Measurements from ENCODE around the gene ATP2B2.

Gene ATP2B2

DNA sequence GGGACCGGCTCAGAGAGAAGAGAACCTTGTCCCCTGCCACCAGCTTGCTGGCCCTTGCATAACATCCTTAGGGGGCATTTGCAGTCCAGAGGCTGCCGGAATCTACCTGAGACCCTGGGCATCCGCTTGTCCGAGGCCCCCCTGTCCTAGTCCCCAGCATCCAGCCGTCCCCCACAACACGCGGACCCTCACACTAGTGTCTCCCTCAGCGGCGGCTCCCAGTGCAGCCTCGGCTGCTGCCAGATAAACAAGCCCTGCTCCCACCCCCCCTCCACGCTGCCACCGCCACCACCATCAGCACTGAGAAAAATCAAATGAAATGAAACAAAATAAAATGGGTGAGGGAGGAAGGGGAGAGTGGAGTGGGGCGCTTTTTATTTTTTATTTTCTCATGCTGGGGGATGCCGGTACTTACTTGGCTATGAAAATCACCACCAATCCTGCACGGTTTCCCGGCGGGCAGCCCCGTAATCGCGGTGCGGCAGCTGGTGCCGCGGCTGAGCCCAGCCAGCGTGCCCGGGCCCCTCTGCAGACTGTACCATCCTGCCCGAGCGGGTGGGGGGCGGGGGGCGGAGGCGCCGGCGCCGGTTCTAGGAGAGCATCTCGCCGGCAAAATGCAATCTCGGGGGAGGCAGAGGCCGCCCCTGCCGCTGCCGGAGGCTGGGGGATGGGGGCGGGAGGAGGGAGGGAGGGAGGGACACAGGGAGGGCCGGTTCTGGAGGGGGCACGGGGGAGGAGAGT lies at the start of gene ATP2B2:
Gene ATP2B2, minus strand, starts transcription at position 537 of the 741 bp plus-strand sequence. CDS start 56,043 bp downstream, outside the sequence.
- H3K4me3 ChIP-seq (ENCODE audit: low read depth, low read length): no peak within 1 kb of the TSS
- DNase-seq (ENCODE audit: low read depth): no peak
- TF ChIP-seq, protein P1, sequence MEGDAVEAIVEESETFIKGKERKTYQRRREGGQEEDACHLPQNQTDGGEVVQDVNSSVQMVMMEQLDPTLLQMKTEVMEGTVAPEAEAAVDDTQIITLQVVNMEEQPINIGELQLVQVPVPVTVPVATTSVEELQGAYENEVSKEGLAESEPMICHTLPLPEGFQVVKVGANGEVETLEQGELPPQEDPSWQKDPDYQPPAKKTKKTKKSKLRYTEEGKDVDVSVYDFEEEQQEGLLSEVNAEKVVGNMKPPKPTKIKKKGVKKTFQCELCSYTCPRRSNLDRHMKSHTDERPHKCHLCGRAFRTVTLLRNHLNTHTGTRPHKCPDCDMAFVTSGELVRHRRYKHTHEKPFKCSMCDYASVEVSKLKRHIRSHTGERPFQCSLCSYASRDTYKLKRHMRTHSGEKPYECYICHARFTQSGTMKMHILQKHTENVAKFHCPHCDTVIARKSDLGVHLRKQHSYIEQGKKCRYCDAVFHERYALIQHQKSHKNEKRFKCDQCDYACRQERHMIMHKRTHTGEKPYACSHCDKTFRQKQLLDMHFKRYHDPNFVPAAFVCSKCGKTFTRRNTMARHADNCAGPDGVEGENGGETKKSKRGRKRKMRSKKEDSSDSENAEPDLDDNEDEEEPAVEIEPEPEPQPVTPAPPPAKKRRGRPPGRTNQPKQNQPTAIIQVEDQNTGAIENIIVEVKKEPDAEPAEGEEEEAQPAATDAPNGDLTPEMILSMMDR (IDR thresholded peaks at IDR 0.05; ENCODE audit: low read depth, low read length, missing control alignments): no peak

DNA sequence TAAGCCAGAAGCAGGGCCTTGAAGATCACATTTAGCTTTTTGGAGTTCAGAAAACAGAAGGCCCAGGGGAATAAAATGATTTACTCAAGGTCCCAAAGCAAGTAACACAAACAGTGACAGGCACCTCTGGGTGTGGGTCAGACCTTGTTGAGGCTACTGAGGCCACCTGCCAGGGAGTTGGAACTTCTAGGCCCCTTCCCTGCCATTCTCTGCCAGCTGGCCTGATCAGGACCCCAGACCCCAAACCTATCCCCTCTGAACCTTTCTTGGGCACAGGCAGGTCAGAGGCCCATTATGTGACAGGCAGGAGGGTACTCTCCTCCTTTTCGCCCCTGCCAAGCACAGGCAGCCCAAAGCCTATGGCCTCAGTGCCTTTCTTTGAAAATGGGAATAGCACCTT lies 49.4 kb upstream of the ATP2B2 start:
- TF ChIP-seq, protein P1 (IDR thresholded peaks at IDR 0.05; ENCODE audit: low read depth, low read length, missing control alignments): no peak
- DNase-seq (ENCODE audit: low read depth): no peak

DNA sequence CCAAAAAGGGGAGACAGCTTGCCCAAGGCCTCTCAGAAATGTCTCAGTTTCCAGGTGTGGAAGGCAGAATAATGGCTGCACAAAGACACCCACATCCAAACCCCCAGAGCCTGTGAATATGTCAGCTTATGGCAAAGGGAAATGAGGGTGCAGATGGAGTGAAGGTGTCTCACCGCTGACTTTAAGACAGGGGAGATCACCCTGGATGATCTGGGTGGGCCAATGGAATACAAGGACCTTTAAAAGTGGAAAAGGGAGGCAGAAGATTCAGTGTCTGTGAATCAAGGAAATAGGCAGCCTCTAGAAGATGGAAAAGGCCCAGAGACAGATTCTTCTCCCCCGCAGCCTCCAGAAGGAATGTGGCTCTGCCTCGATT lies 48.8 kb upstream of the ATP2B2 start:
- TF ChIP-seq, protein P1 (IDR thresholded peaks at IDR 0.05; ENCODE audit: low read depth, low read length, missing control alignments): no peak
- H3K4me3 ChIP-seq (ENCODE audit: low read depth, low read length): no peak overlapping the region
- DNase-seq (ENCODE audit: low read depth): no peak

More for the DNA sequence above, 49.4 kb upstream of the ATP2B2 start:
- H3K4me3 ChIP-seq (ENCODE audit: low read depth, low read length): no peak overlapping the region

DNA sequence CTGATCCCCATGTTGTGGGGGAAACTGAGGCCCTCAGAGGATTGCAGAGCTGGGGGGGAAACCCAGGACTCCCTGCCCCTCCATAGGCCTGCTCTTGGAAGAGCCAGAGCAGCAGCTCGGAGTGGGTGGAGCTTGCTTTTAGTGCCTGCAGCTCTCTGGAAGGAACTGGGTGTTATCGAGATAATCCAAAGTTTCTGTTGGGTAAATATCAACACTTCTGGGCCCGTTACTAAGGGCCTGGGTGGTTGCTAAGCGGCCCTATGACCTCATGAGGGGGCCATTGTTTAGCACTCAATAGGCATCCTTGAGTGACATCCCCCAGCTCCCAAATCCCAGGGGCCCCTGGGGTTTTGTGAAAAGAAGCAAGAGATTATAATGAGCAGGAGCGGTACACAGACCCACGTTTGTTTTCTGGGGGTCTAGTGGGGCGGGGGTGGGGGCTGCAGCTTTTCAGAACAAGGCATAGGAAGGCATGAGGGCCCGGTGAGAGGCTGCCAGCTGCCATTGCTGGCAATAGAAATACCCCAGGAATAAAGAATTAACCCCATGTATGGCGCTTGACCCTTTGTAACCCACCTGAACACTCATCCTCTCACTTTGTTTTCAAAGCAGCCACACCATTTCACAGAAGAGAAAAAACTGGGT lies 48.3 kb upstream of the ATP2B2 start:
- no peak for DNase-seq (ENCODE audit: low read depth)
- TF ChIP-seq, protein P1 (IDR thresholded peaks at IDR 0.05; ENCODE audit: low read depth, low read length, missing control alignments): no peak
- no peak overlapping the region for H3K4me3 ChIP-seq (ENCODE audit: low read depth, low read length)

DNA sequence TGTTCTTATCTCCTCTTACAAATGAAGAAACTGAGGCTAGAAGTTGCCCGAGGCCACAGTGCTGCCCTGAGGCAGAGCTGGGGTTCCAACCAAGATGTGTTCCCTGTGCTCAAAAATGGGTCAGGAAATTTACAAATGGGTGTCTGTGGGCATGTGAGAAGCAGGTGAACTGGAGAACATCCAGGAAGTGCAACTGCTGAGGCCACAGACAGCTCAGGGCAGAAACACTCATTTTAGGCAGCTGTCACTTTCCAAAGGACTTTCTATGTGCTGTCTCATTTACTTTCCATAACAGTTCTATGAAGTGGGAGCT lies 47.2 kb upstream of the ATP2B2 start:
- TF ChIP-seq, protein P1 (IDR thresholded peaks at IDR 0.05; ENCODE audit: low read depth, low read length, missing control alignments): no peak

DNA sequence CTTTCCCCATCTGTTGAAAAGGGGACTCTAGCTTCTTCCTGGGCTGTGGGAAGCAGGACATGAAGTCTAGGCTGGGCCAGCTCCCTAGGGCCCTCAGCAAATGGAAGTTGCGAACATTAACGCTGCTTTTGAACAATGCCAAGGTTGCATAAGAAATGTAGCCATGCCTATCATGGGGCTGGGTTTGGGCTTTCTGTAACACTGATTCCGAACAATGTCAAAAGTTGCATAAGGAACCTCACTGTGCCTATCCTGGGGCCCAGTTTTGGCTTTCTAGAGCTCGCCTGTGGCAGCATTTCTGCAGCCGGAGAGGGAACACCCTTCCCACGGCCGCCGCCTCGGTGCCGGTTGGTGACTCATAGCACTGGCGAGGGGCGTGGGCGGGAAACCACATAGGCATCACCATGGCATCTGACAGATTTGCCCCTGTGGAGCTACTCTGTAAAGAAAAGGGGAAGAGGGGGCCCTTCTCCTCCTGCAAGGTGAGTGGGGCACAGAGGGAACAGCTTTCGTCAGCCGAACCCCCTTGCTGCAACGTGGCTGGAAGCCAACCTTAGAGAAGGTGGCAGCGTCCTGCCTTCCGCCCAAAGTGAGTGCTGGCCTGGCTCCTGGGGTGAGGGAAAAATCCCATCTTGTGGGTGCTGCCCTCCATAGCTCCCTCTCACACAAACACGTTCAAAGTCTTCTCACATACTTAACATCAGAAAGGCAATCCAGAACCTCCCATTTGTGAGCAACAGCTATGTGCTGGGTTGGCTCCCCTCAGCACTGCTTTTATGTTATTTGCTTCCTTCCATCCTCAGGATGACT lies 46.6 kb upstream of the ATP2B2 start:
- no peak overlapping the region for H3K4me3 ChIP-seq (ENCODE audit: low read depth, low read length)
- DNase-seq (ENCODE audit: low read depth): no peak
- TF ChIP-seq, protein P1 (IDR thresholded peaks at IDR 0.05; ENCODE audit: low read depth, low read length, missing control alignments): no peak

More for the DNA sequence above, 47.2 kb upstream of the ATP2B2 start:
- H3K4me3 ChIP-seq (ENCODE audit: low read depth, low read length): no peak overlapping the region
- no peak for DNase-seq (ENCODE audit: low read depth)
